Measurements from ENCODE around the gene EIF4G2. TPM values are rescaled to one million over a fixed set of nuclear protein-coding genes. Genes with fewer than 3 reads are reported as not detected.

The EIF4G2 gene
- total and polyA plus RNA-seq, 10 of the 15 experiments (the other 5 are each of a cell fraction or from before 2014, with no cell fraction given) = 210 to 1,104 (median 713) TPM

- TF ChIP-seq ZNF207 (IDR thresholded peaks at IDR 0.05; ENCODE audit: borderline replicate concordance) (no peak), IRF4 (IDR thresholded peaks at IDR 0.05; ENCODE audit: low read depth, low read length) (no peak), KLF5 (IDR thresholded peaks at IDR 0.05; ENCODE audit: partially characterized antibody) (no peak), FOXK2 (IDR thresholded peaks at IDR 0.05) (no peak), SRF (IDR thresholded peaks at IDR 0.05; ENCODE audit: low read depth in 2 of 2, low read length in 2 of 2) (no peak), MXI1 (IDR thresholded peaks at IDR 0.05; ENCODE audit: low read depth, low read length) (no peak), EZH2 (IDR thresholded peaks at IDR 0.05; ENCODE audit: borderline replicate concordance, control insufficient read depth, low read depth, low read length) (no peak)
- TF ChIP-seq, protein P1, sequence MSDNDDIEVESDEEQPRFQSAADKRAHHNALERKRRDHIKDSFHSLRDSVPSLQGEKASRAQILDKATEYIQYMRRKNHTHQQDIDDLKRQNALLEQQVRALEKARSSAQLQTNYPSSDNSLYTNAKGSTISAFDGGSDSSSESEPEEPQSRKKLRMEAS (IDR thresholded peaks at IDR 0.05; ENCODE audit: low read depth, low read length) = no peak
- TF ChIP-seq, protein P2, sequence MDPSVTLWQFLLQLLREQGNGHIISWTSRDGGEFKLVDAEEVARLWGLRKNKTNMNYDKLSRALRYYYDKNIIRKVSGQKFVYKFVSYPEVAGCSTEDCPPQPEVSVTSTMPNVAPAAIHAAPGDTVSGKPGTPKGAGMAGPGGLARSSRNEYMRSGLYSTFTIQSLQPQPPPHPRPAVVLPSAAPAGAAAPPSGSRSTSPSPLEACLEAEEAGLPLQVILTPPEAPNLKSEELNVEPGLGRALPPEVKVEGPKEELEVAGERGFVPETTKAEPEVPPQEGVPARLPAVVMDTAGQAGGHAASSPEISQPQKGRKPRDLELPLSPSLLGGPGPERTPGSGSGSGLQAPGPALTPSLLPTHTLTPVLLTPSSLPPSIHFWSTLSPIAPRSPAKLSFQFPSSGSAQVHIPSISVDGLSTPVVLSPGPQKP (IDR thresholded peaks at IDR 0.05; ENCODE audit: low read depth, low read length) = no peak
- TF ChIP-seq, protein P3, sequence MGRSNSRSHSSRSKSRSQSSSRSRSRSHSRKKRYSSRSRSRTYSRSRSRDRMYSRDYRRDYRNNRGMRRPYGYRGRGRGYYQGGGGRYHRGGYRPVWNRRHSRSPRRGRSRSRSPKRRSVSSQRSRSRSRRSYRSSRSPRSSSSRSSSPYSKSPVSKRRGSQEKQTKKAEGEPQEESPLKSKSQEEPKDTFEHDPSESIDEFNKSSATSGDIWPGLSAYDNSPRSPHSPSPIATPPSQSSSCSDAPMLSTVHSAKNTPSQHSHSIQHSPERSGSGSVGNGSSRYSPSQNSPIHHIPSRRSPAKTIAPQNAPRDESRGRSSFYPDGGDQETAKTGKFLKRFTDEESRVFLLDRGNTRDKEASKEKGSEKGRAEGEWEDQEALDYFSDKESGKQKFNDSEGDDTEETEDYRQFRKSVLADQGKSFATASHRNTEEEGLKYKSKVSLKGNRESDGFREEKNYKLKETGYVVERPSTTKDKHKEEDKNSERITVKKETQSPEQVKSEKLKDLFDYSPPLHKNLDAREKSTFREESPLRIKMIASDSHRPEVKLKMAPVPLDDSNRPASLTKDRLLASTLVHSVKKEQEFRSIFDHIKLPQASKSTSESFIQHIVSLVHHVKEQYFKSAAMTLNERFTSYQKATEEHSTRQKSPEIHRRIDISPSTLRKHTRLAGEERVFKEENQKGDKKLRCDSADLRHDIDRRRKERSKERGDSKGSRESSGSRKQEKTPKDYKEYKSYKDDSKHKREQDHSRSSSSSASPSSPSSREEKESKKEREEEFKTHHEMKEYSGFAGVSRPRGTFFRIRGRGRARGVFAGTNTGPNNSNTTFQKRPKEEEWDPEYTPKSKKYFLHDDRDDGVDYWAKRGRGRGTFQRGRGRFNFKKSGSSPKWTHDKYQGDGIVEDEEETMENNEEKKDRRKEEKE (IDR thresholded peaks at IDR 0.05) = no peak
Observed at GRCh38 chr11:10793470-10794255, 15.1 kb downstream of the EIF4G2 start (continued).

Measured in GM12878 (cell line).